ENCODE results near the gene EXT2. TPM values are rescaled to one million over a fixed set of nuclear protein-coding genes. Genes with fewer than 3 reads are reported as not detected.

EXT2 gene
- total RNA-seq: 10 to 100 TPM; 76.5 to 96.7 TPM

- peak; percentile 59 to 95 (median 92) for TF ChIP-seq CTCF (IDR thresholded peaks at IDR 0.05)
- TF ChIP-seq POLR2AphosphoS5 (IDR thresholded peaks at IDR 0.05): peak; percentile 78
- peak; percentile 67 for TF ChIP-seq POLR2A (IDR thresholded peaks at IDR 0.05)
- DNase-seq (ENCODE audit: low spot score): peak; percentile 85
- Histone ChIP-seq H3K4me1 (replicated peaks) (peaks cover 9% of the 10 kb centered on the region), H3K4me3 (peak within 1 kb of the TSS; percentile 69 to 88), H3K36me3 (no peaks in the 10 kb centered on the region), H3K27me3 (replicated peaks; ENCODE audit: insufficient read depth) (no peaks in the 10 kb centered on the region), H3K9me3 (no peaks in the 10 kb centered on the region), H3K27ac (peak within 1 kb of the TSS; percentile 67 to 76)
- intact Hi-C loops (cut with DNase I): loop anchor here (5.0 kb wide), 1 partner anchor 442 kb away; no protein-coding TSS in a partner anchor
- under 1% methylated on average over 47 of the region's 83 CpGs for WGBS
These were observed at the start of gene EXT2 for GRCh38 chr11:44095506-44096359. Gene EXT2 (plus strand): TSS chr11:44095678. CDS start chr11:44107713, 12,035 bp downstream.

- Histone ChIP-seq H3K27me3 (replicated peaks; ENCODE audit: insufficient read depth) (no peaks in the 10 kb centered on the region), H3K27ac (no peak overlapping the region), H3K4me1 (replicated peaks) (no peaks in the 10 kb centered on the region), H3K9me3 (no peaks in the 10 kb centered on the region), H3K36me3 (no peaks in the 10 kb centered on the region), H3K4me3 (no peak overlapping the region)
- intact Hi-C loops (cut with DNase I): no loop called here
- WGBS: 92% methylated on average over 2 of the region's 2 CpGs
- DNase-seq (ENCODE audit: low spot score): no peak
- no peak for TF ChIP-seq CTCF (IDR thresholded peaks at IDR 0.05)
- TF ChIP-seq POLR2A (IDR thresholded peaks at IDR 0.05): no peak
- no peak for TF ChIP-seq POLR2AphosphoS5 (IDR thresholded peaks at IDR 0.05)
These were observed 49.3 kb upstream of the EXT2 start for GRCh38 chr11:44046182-44046581.

GRCh38 chr11:44047298-44047697, 48.2 kb upstream of the EXT2 start:
- TF ChIP-seq POLR2A (IDR thresholded peaks at IDR 0.05) (no peak), POLR2AphosphoS5 (IDR thresholded peaks at IDR 0.05) (no peak), CTCF (IDR thresholded peaks at IDR 0.05) (no peak)
- Histone ChIP-seq H3K9me3 (no peaks in the 10 kb centered on the region), H3K27ac (no peak overlapping the region), H3K4me1 (replicated peaks) (no peaks in the 10 kb centered on the region), H3K27me3 (replicated peaks; ENCODE audit: insufficient read depth) (no peaks in the 10 kb centered on the region), H3K36me3 (no peaks in the 10 kb centered on the region), H3K4me3 (no peak overlapping the region)
- intact Hi-C loops (cut with DNase I): no loop called here
- WGBS: 44% methylated on average over 2 of the region's 2 CpGs
- no peak for DNase-seq (ENCODE audit: low spot score)

GRCh38 chr11:44047931-44048431, 47.5 kb upstream of the EXT2 start, which contains the start of gene ACCSL:
Gene ACCSL (plus strand): TSS chr11:44047981. CDS start chr11:44048037, 56 bp downstream.
- H3K36me3 ChIP-seq: no peaks in the 10 kb centered on the region
- H3K27me3 ChIP-seq (replicated peaks; ENCODE audit: insufficient read depth): no peaks in the 10 kb centered on the region
- TF ChIP-seq CTCF (IDR thresholded peaks at IDR 0.05): no peak
- TF ChIP-seq POLR2AphosphoS5 (IDR thresholded peaks at IDR 0.05): no peak
- TF ChIP-seq POLR2A (IDR thresholded peaks at IDR 0.05): no peak
- H3K4me3 ChIP-seq: no peak within 1 kb of the TSS
- WGBS: 87% methylated on average over 12 of the region's 12 CpGs
- no peak for DNase-seq (ENCODE audit: low spot score)
- H3K4me1 ChIP-seq (replicated peaks): no peaks in the 10 kb centered on the region
- no peaks in the 10 kb centered on the region for H3K9me3 ChIP-seq
- H3K27ac ChIP-seq: no peak within 1 kb of the TSS
- intact Hi-C loops (cut with DNase I): no loop called here
